ENCODE results near the gene LAT. TPM values are rescaled to one million over a fixed set of nuclear protein-coding genes. Genes with fewer than 3 reads are reported as not detected.
"Not testable (repeated sequence)": the region's sequence is repeated elsewhere in the genome, so short reads cannot be mapped to it uniquely, and the experiment has no call there.

Gene LAT
- polyA plus RNA-seq, 1 experiment: 6.3 TPM

GRCh38 chr16:28975158-28975599 lies 9.7 kb upstream of the LAT start:
- peak overlapping the region; percentile 74 for H3K4me3 ChIP-seq (ENCODE audit: low read depth, low read length)
- peaks cover 8% of the 10 kb centered on the region; the same call in 1 of the 2 replicates for H3K36me3 ChIP-seq (ENCODE audit: control insufficient read depth, insufficient read depth, low read length)
- TF ChIP-seq CTCF (IDR thresholded peaks at IDR 0.05; ENCODE audit: insufficient read depth, low read depth, low read length): no peak
- POLR2A ChIA-PET: no interaction called here
- DNase-seq (ENCODE audit: low read depth): no peak
- CTCF ChIA-PET: interaction anchor here (1.6 to 1.7 kb wide), 2 partner anchors 12 to 128 kb away, joined by 3 to 7 read pairs; partner anchors contain the start of gene TUFM
- no peaks in the 10 kb centered on the region for H3K27me3 ChIP-seq (ENCODE audit: control insufficient read depth, insufficient read depth, low read length)

- H3K27me3 ChIP-seq (ENCODE audit: control insufficient read depth, insufficient read depth, low read length): no peaks in the 10 kb centered on the region
- ChIA-PET POLR2A (no interaction called here), CTCF (interaction anchor here (0.6 kb wide), 1 partner anchor 16 kb away, joined by 3 read pairs; no protein-coding TSS in a partner anchor)
- H3K36me3 ChIP-seq (ENCODE audit: control insufficient read depth, insufficient read depth, low read length): peaks cover 23% of the 10 kb centered on the region
- no peak for DNase-seq (ENCODE audit: low read depth)
- H3K4me3 ChIP-seq (ENCODE audit: low read depth, low read length): no peak overlapping the region
- TF ChIP-seq CTCF (IDR thresholded peaks at IDR 0.05; ENCODE audit: insufficient read depth, low read depth, low read length): 0 out of 2 replicates have a peak, but pooled peaks have one; percentile 23
These were observed 6.9 kb upstream of the LAT start for GRCh38 chr16:28977703-28978662.

DNA sequence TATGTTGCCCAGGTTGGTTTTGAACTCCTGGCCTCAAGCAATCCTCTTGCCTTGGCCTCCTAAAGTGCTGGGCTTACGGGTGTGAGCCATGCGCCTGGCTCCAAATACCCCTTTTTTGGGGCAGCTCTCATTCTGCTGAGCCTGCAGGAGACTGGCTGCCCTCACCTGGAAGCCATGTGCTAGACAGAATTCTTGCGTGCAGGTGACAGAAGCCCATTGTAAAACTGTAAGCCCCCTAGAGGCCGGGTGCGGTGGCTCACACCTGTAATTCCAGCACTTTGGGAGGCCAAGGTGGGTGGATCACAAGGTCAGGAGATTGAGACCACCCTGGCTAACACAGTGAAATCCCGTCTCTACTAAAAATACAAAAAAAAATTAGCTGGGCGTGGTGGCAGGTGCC lies 4.5 kb upstream of the LAT start:
- CTCF ChIA-PET: interaction anchor here (0.7 kb wide), 1 partner anchor 17 kb away, joined by 3 read pairs; no protein-coding TSS in a partner anchor
- H3K4me3 ChIP-seq (ENCODE audit: low read depth, low read length); POLR2A ChIA-PET; H3K27me3 ChIP-seq (ENCODE audit: control insufficient read depth, insufficient read depth, low read length); DNase-seq (ENCODE audit: low read depth): not testable (repeated sequence)
- peaks cover 36% of the 10 kb centered on the region for H3K36me3 ChIP-seq (ENCODE audit: control insufficient read depth, insufficient read depth, low read length)

- Histone ChIP-seq H3K27me3 (ENCODE audit: control insufficient read depth, insufficient read depth, low read length) (no peaks in the 10 kb centered on the region), H3K4me3 (ENCODE audit: low read depth, low read length) (no peak overlapping the region), H3K36me3 (ENCODE audit: control insufficient read depth, insufficient read depth, low read length) (peaks cover 39% of the 10 kb centered on the region)
- TF ChIP-seq CTCF (IDR thresholded peaks at IDR 0.05; ENCODE audit: insufficient read depth, low read depth, low read length): no peak
- POLR2A ChIA-PET: no interaction called here
- DNase-seq (ENCODE audit: low read depth): no peak
- CTCF ChIA-PET: interaction anchor here (0.7 kb wide), 1 partner anchor 16 kb away, joined by 3 read pairs; no protein-coding TSS in a partner anchor
These were observed 3.9 kb upstream of the LAT start for GRCh38 chr16:28980929-28981328.

DNA sequence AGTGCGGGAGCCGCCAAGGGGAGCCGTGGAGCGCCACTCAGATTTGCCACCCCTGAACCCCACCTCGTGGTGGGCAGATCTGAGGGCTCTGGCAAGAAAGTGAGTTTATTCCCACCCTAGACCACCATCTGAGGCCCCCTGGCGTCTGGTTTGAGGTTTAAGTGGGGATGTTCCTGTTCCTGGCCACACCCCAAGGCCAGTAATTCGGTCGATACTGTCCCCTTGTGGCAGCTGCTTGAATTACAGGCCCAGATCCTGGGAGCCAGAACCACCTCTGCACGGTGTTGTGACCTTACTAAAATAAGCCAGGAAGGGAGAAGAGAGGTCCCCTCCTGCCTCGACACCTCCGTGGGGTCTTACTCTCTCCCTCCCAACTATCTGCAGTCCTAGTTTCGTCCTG lies 3.3 kb upstream of the LAT start:
- CTCF ChIA-PET: no interaction called here
- H3K27me3 ChIP-seq (ENCODE audit: control insufficient read depth, insufficient read depth, low read length): no peaks in the 10 kb centered on the region
- no peak overlapping the region for H3K4me3 ChIP-seq (ENCODE audit: low read depth, low read length)
- peak; percentile 64 for TF ChIP-seq CTCF (IDR thresholded peaks at IDR 0.05; ENCODE audit: insufficient read depth, low read depth, low read length)
- H3K36me3 ChIP-seq (ENCODE audit: control insufficient read depth, insufficient read depth, low read length): peaks cover 43% of the 10 kb centered on the region
- POLR2A ChIA-PET: no interaction called here
- no peak for DNase-seq (ENCODE audit: low read depth)
